Inflammatory macrophage treated with lipopolysaccharide for 4 hours (primary cell): ENCODE data around the gene KCNAB2.

Source experiments
- DNase-seq: peaks from one replicate; pipeline ENCODE4 v3.0.0-alpha.2; 2020

The KCNAB2 gene

GRCh38 chr1:6134741-6135510 is 89.2 kb downstream of the KCNAB2 start:
- no peak for DNase-seq

GRCh38 chr1:6136516-6137220 is 91.0 kb downstream of the KCNAB2 start:
- DNase-seq = no peak

GRCh38 chr1:6137758-6138157 is 92.1 kb downstream of the KCNAB2 start:
- DNase-seq = no peak

GRCh38 chr1:6140413-6140812 is 94.7 kb downstream of the KCNAB2 start:
- no peak for DNase-seq

GRCh38 chr1:6141592-6141991 is 95.9 kb downstream of the KCNAB2 start:
- DNase-seq = peak; percentile 45

GRCh38 chr1:6142036-6142621 is 96.4 kb downstream of the KCNAB2 start:
- no peak for DNase-seq

- DNase-seq = no peak
Measured at GRCh38 chr1:6142734-6143133, 97.0 kb downstream of the KCNAB2 start.

- DNase-seq = no peak
Measured at GRCh38 chr1:6143395-6143794, 97.7 kb downstream of the KCNAB2 start.

GRCh38 chr1:6144175-6144574 is 98.5 kb downstream of the KCNAB2 start:
- DNase-seq = no peak

- DNase-seq = no peak
Measured at GRCh38 chr1:6144647-6145395, 99.1 kb downstream of the KCNAB2 start.

GRCh38 chr1:6145396-6145750 is 99.7 kb downstream of the KCNAB2 start:
- no peak for DNase-seq

- no peak for DNase-seq
Measured at GRCh38 chr1:6145864-6146410, 100.2 kb downstream of the KCNAB2 start.

GRCh38 chr1:6148497-6149241 is 103.0 kb downstream of the KCNAB2 start:
- peak; percentile 59 for DNase-seq

GRCh38 chr1:6149597-6149996 is 103.9 kb downstream of the KCNAB2 start:
- no peak for DNase-seq

- no peak for DNase-seq
Measured at GRCh38 chr1:6150006-6150938, 104.6 kb downstream of the KCNAB2 start.
